BLaER1 treated with 17β-estradiol and CSF1 and Interleukin-3, amounts not matched to agents 10 nM and 100 nM (cell line): Measurements from ENCODE around the gene KRT40.
"Not testable (repeated sequence)": the region's sequence is repeated elsewhere in the genome, so short reads cannot be mapped to it uniquely, and the experiment has no call there.

Source experiments
- H3K27ac ChIP-seq, 11 experiments: shearing (Covaris generic); formaldehyde crosslinking; 2 replicates each; pipeline ENCODE4 v1.8.1; 2022
- H3K27me3 ChIP-seq, 11 experiments: shearing (Covaris generic); formaldehyde crosslinking; 2 replicates each; pipeline ENCODE4 v1.8.1; 2022
- H3K36me3 ChIP-seq, 11 experiments: shearing (Covaris generic); formaldehyde crosslinking; 2 replicates each; pipeline ENCODE4 v1.8.1; 2022
- H3K4me1 ChIP-seq, 10 experiments: shearing (Covaris generic); formaldehyde crosslinking; 2 replicates each; pipeline ENCODE4 v1.8.1; 2022
- H3K4me2 ChIP-seq, 11 experiments: shearing (Covaris generic); formaldehyde crosslinking; 2 replicates each; pipeline ENCODE4 v1.8.1; 2022
- H3K4me3 ChIP-seq, 10 experiments: shearing (Covaris generic); formaldehyde crosslinking; 2 replicates each; pipeline ENCODE4 v1.8.1; 2022
- H3K9ac ChIP-seq, 11 experiments: shearing (Covaris generic); formaldehyde crosslinking; 2 replicates each; pipeline ENCODE4 v1.8.1; 2022
- H3K9me3 ChIP-seq, 11 experiments: shearing (Covaris generic); formaldehyde crosslinking; replicated peaks in 1 of 11; 2 replicates each; pipeline ENCODE4 v1.8.1; 2022
- H4K20me1 ChIP-seq, 11 experiments: shearing (Covaris generic); formaldehyde crosslinking; 2 replicates each; pipeline ENCODE4 v1.8.1; 2022
- Cebpa-rat ChIP-seq, 11 experiments: shearing (Covaris generic); IDR thresholded peaks; 2 replicates each; pipeline ENCODE4 v1.8.1; 2022

KRT40 gene

DNA sequence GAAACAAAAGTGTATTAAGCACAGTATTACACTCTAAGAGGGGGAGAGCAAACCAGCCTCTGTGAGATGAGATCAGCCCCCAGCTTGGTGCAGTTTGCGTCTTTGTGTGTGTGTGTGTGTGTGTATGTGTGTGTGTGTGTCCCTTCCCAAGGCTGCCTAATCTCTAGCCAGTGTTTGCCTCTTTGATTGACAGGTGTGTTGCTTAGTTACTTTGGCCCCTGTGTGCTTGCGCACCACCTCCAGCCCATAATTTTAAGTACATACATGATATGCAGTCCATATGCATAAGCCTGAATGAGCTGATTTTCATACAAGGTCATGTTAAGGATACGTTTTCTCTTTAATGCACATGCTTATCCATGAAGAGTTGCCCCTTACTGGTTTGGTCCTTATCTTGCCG is 17.7 kb upstream of the KRT40 start:
- Histone ChIP-seq H3K4me1 (no peaks in the 10 kb centered on the region), H3K27ac (no peak overlapping the region), H3K4me2 (no peak overlapping the region), H3K27me3 (no peaks in the 10 kb centered on the region), H3K9ac (no peak overlapping the region), H4K20me1 (no peaks in the 10 kb centered on the region), H3K4me3 (no peak overlapping the region), H3K36me3 (no peaks in the 10 kb centered on the region), H3K9me3 (0 out of 22 replicates have a peak, but pooled peaks cover 0 to 9% (median 0%) of the 10 kb centered on the region in 11 experiments)
- TF ChIP-seq Cebpa-rat (IDR thresholded peaks at IDR 0.05): no peak

- not testable (repeated sequence) for H4K20me1 ChIP-seq, H3K4me3 ChIP-seq, H3K4me1 ChIP-seq, H3K9ac ChIP-seq, H3K9me3 ChIP-seq, H3K36me3 ChIP-seq, H3K27ac ChIP-seq, H3K27me3 ChIP-seq, H3K4me2 ChIP-seq
Measured at GRCh38 chr17:40999563-40999962, 15.4 kb upstream of the KRT40 start, which contains the start of gene KRTAP3-2. TSS of gene KRTAP3-2 (minus strand) at chr17:40999906. CDS start at chr17:40999853, 53 bp downstream.

- no peaks in the 10 kb centered on the region for H3K36me3 ChIP-seq
- no peaks in the 10 kb centered on the region for H3K4me1 ChIP-seq
- H4K20me1 ChIP-seq: no peaks in the 10 kb centered on the region
- 0 out of 22 replicates have a peak, but pooled peaks cover 0 to 9% (median 0%) of the 10 kb centered on the region in 11 experiments for H3K9me3 ChIP-seq
- H3K27me3 ChIP-seq: no peaks in the 10 kb centered on the region
- H3K4me2 ChIP-seq: no peak overlapping the region
- H3K4me3 ChIP-seq: no peak overlapping the region
- H3K9ac ChIP-seq: no peak overlapping the region
- TF ChIP-seq Cebpa-rat (IDR thresholded peaks at IDR 0.05): no peak
- no peak overlapping the region for H3K27ac ChIP-seq
Measured at GRCh38 chr17:40997361-40997760, 13.2 kb upstream of the KRT40 start.

GRCh38 chr17:40996829-40997228 is 12.7 kb upstream of the KRT40 start:
- Histone ChIP-seq H3K4me2 (no peak overlapping the region), H3K4me1 (no peaks in the 10 kb centered on the region), H3K27me3 (no peaks in the 10 kb centered on the region), H3K36me3 (no peaks in the 10 kb centered on the region), H4K20me1 (no peaks in the 10 kb centered on the region), H3K4me3 (no peak overlapping the region), H3K9me3 (0 out of 22 replicates have a peak, but pooled peaks cover 0 to 9% (median 0%) of the 10 kb centered on the region in 11 experiments), H3K27ac (no peak overlapping the region), H3K9ac (no peak overlapping the region)
- no peak for TF ChIP-seq Cebpa-rat (IDR thresholded peaks at IDR 0.05)

DNA sequence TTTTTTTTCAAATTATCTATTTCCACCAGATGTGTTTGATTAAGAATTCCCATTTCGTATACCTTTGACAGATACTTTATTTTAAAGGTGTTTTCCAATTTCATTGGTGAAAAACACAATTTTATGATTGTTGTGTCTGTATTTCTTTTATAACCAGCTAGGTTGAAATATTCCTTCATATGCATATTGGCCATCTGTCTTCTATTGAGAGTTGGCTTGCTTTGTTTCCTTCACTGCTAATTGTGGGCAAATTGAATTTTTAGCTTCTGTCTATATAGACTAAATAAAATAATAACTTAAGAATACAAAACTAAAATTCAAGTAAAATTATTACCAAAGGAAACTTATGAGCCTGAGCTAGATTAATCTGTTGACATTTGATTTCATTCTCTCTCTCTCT is 11.0 kb upstream of the KRT40 start:
- H3K9me3 ChIP-seq: peaks cover 0 to 7% (median 5%) of the 10 kb centered on the region in 11 experiments; a peak in 7 of 22 replicates
- no peaks in the 10 kb centered on the region for H4K20me1 ChIP-seq
- no peak overlapping the region for H3K9ac ChIP-seq
- no peaks in the 10 kb centered on the region for H3K27me3 ChIP-seq
- TF ChIP-seq Cebpa-rat (IDR thresholded peaks at IDR 0.05): no peak
- no peak overlapping the region for H3K4me2 ChIP-seq
- no peak overlapping the region for H3K27ac ChIP-seq
- no peak overlapping the region for H3K4me3 ChIP-seq
- H3K36me3 ChIP-seq: no peaks in the 10 kb centered on the region
- no peaks in the 10 kb centered on the region for H3K4me1 ChIP-seq

DNA sequence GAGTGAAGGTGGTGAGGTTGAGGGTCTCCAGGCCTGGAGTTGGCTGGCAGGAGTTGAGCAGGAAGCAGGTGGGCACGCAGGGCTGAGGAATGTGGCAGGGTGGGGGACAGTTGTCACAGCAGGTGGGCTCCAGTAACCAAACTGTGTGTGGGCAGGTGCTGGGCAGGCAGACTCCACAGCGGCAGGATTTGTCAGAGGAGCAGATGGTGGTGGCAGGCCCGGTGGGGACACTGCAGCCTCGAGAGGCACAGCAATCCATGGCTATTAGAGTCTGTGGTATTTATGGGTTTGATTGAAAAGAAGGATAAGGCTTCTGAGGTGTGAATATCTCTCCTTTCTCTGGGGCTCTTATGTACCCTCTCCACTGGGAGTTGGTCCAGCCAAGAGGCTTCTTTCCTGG is 9.7 kb upstream of the KRT40 start, which contains the start of gene KRTAP3-3:
KRTAP3-3 (minus strand) TSS at position 326 of the 400 bp plus-strand sequence; CDS start at position 259, 67 bp downstream.
- Histone ChIP-seq H3K27ac (no peak within 1 kb of the TSS), H4K20me1 (no peaks in the 10 kb centered on the region), H3K9me3 (peaks cover 0 to 7% (median 4%) of the 10 kb centered on the region in 11 experiments; a peak in 7 of 22 replicates), H3K9ac (no peak within 1 kb of the TSS), H3K4me2 (no peak within 1 kb of the TSS), H3K27me3 (no peaks in the 10 kb centered on the region), H3K4me1 (no peaks in the 10 kb centered on the region), H3K4me3 (no peak within 1 kb of the TSS), H3K36me3 (no peaks in the 10 kb centered on the region)
- no peak for TF ChIP-seq Cebpa-rat (IDR thresholded peaks at IDR 0.05)

DNA sequence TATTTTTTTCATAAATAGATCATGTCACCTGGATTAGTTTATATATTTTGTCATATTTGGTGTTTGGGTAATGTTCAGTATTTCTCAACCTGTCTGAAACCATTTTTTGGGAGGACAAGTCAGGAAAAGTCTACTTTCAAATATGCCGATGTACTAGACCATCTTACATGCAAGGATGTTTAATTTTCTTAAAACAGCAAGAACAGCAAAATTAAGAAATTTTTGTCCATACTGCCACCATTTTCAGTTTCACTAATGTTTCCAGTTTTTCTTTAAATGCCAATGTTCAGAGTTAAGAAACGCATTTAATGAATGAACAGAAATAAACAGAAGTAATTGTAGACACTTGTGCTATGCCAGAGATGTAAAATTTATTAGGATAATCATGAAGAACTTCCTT is 9.0 kb upstream of the KRT40 start:
- Histone ChIP-seq H3K9me3 (peaks cover 0 to 7% (median 4%) of the 10 kb centered on the region in 11 experiments; a peak in 7 of 22 replicates), H4K20me1 (no peaks in the 10 kb centered on the region), H3K36me3 (no peaks in the 10 kb centered on the region), H3K4me3 (no peak overlapping the region), H3K27me3 (no peaks in the 10 kb centered on the region), H3K27ac (no peak overlapping the region), H3K9ac (no peak overlapping the region), H3K4me1 (no peaks in the 10 kb centered on the region), H3K4me2 (no peak overlapping the region)
- no peak for TF ChIP-seq Cebpa-rat (IDR thresholded peaks at IDR 0.05)

GRCh38 chr17:40992666-40993065 is 8.5 kb upstream of the KRT40 start:
- Histone ChIP-seq H3K4me2 (no peak overlapping the region), H3K36me3 (no peaks in the 10 kb centered on the region), H3K4me1 (no peaks in the 10 kb centered on the region), H3K9ac (no peak overlapping the region), H3K9me3 (peaks cover 0 to 7% (median 4%) of the 10 kb centered on the region in 11 experiments; a peak in 7 of 22 replicates), H4K20me1 (no peaks in the 10 kb centered on the region), H3K4me3 (no peak overlapping the region), H3K27ac (no peak overlapping the region), H3K27me3 (no peaks in the 10 kb centered on the region)
- TF ChIP-seq Cebpa-rat (IDR thresholded peaks at IDR 0.05): no peak

- Histone ChIP-seq H3K27me3 (no peaks in the 10 kb centered on the region), H3K4me1 (no peaks in the 10 kb centered on the region), H3K27ac (no peak overlapping the region), H4K20me1 (no peaks in the 10 kb centered on the region), H3K36me3 (no peaks in the 10 kb centered on the region), H3K4me3 (no peak overlapping the region), H3K9me3 (peaks cover 0 to 7% (median 4%) of the 10 kb centered on the region in 11 experiments; a peak in 7 of 22 replicates), H3K4me2 (no peak overlapping the region), H3K9ac (no peak overlapping the region)
- TF ChIP-seq Cebpa-rat (IDR thresholded peaks at IDR 0.05): no peak
Measured at GRCh38 chr17:40986920-40987319, 2.8 kb upstream of the KRT40 start.

GRCh38 chr17:40981115-40981514 is 3.0 kb downstream of the KRT40 start:
- TF ChIP-seq Cebpa-rat (IDR thresholded peaks at IDR 0.05): no peak
- Histone ChIP-seq H3K27me3 (no peaks in the 10 kb centered on the region), H4K20me1 (no peaks in the 10 kb centered on the region), H3K4me3 (no peak overlapping the region), H3K4me1 (no peaks in the 10 kb centered on the region), H3K9me3 (no peaks in the 10 kb centered on the region), H3K4me2 (no peak overlapping the region), H3K9ac (no peak overlapping the region), H3K36me3 (no peaks in the 10 kb centered on the region), H3K27ac (no peak overlapping the region)
